Measurements from ENCODE around the gene GNAO1. TPM values are rescaled to one million over a fixed set of nuclear protein-coding genes. Genes with fewer than 3 reads are reported as not detected.

Gene GNAO1
- polyA plus RNA-seq, 1 donor from 2014 or later: 31.5 TPM

DNA sequence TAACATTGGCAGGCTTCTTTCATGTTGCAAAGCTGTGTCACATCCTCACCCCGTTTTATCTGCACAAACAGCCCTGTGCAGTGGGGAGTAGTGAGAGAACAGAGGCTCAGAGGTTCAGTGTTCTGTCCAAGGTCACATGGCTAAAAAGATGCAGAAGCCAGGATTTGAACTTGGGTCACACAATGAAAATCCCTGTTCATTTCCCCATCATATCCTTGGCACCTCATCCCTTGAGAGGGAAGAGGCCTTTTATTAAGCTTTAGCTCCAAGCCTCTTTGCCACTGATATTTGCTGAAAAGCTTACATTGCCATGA lies 127.5 kb downstream of the GNAO1 start:
- Histone ChIP-seq H3K9me2 (ENCODE audit: insufficient read depth, low read length) (no peaks in the 10 kb centered on the region), H3K27ac (ENCODE audit: low read length) (peak overlapping the region; percentile 37), H3F3A (ENCODE audit: insufficient read depth, low read length, poor library complexity, severe bottlenecking) (no peaks in the 10 kb centered on the region), H3K9me3 (ENCODE audit: low read length) (no peaks in the 10 kb centered on the region), H3K27me3 (ENCODE audit: insufficient read depth, low read depth, low read length) (no peaks in the 10 kb centered on the region), H3K4me3 (ENCODE audit: low read length) (no peak overlapping the region), H3K36me3 (ENCODE audit: insufficient read depth, low read length) (peaks cover 4% of the 10 kb centered on the region), H3K9ac (ENCODE audit: low read length) (peak overlapping the region; percentile 41), H3K79me2 (replicated peaks; ENCODE audit: insufficient read depth, low read length) (no peaks in the 10 kb centered on the region), H4K20me1 (ENCODE audit: insufficient read depth) (peaks cover 3% of the 10 kb centered on the region), H2AFZ (ENCODE audit: low read depth, low read length) (no peak overlapping the region), H3K4me2 (ENCODE audit: low read length) (no peak overlapping the region)
- no peak for TF ChIP-seq EP300 (conservative IDR thresholded peaks at IDR 0.05; ENCODE audit: poor library complexity, severe bottlenecking)
- TF ChIP-seq TAF1 (IDR thresholded peaks at IDR 0.05; ENCODE audit: low read depth): no peak
- TF ChIP-seq, protein P1, sequence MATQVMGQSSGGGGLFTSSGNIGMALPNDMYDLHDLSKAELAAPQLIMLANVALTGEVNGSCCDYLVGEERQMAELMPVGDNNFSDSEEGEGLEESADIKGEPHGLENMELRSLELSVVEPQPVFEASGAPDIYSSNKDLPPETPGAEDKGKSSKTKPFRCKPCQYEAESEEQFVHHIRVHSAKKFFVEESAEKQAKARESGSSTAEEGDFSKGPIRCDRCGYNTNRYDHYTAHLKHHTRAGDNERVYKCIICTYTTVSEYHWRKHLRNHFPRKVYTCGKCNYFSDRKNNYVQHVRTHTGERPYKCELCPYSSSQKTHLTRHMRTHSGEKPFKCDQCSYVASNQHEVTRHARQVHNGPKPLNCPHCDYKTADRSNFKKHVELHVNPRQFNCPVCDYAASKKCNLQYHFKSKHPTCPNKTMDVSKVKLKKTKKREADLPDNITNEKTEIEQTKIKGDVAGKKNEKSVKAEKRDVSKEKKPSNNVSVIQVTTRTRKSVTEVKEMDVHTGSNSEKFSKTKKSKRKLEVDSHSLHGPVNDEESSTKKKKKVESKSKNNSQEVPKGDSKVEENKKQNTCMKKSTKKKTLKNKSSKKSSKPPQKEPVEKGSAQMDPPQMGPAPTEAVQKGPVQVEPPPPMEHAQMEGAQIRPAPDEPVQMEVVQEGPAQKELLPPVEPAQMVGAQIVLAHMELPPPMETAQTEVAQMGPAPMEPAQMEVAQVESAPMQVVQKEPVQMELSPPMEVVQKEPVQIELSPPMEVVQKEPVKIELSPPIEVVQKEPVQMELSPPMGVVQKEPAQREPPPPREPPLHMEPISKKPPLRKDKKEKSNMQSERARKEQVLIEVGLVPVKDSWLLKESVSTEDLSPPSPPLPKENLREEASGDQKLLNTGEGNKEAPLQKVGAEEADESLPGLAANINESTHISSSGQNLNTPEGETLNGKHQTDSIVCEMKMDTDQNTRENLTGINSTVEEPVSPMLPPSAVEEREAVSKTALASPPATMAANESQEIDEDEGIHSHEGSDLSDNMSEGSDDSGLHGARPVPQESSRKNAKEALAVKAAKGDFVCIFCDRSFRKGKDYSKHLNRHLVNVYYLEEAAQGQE (IDR thresholded peaks at IDR 0.05; ENCODE audit: borderline replicate concordance): no peak
- TF ChIP-seq EZH2 (IDR thresholded peaks at IDR 0.05; ENCODE audit: borderline replicate concordance, insufficient read depth, low read length, poor library complexity, severe bottlenecking): no peak
- TF ChIP-seq, protein P2, sequence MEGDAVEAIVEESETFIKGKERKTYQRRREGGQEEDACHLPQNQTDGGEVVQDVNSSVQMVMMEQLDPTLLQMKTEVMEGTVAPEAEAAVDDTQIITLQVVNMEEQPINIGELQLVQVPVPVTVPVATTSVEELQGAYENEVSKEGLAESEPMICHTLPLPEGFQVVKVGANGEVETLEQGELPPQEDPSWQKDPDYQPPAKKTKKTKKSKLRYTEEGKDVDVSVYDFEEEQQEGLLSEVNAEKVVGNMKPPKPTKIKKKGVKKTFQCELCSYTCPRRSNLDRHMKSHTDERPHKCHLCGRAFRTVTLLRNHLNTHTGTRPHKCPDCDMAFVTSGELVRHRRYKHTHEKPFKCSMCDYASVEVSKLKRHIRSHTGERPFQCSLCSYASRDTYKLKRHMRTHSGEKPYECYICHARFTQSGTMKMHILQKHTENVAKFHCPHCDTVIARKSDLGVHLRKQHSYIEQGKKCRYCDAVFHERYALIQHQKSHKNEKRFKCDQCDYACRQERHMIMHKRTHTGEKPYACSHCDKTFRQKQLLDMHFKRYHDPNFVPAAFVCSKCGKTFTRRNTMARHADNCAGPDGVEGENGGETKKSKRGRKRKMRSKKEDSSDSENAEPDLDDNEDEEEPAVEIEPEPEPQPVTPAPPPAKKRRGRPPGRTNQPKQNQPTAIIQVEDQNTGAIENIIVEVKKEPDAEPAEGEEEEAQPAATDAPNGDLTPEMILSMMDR (IDR thresholded peaks at IDR 0.05; ENCODE audit: poor library complexity, severe bottlenecking): no peak
- no peak for TF ChIP-seq MXI1 (conservative IDR thresholded peaks at IDR 0.05; ENCODE audit: poor library complexity, severe bottlenecking)
- no peak for TF ChIP-seq RAD21 (conservative IDR thresholded peaks at IDR 0.05)
- no peak for TF ChIP-seq SMC3 (conservative IDR thresholded peaks at IDR 0.05; ENCODE audit: poor library complexity)
- TF ChIP-seq POLR2AphosphoS5 (IDR thresholded peaks at IDR 0.05): no peak

DNA sequence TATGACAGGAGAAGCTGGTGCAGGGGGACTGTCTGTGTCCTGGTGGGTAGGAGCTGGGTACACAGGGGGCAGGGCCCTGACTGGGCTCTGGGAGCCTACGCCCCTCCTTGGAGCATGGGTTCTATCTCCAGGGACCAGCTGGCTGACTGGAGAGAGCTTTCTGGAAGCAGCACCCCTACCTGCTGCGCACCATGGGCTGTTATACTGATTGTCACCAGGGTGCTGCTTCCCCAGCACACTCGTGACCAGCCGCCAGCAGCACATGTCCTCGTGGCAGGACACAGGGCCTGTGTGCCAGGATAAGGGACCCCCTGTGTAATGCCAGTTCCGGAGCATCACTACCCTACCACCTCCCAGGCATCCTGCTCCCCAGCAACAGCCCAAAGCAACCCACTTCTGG lies 128.1 kb downstream of the GNAO1 start:
- no peak for TF ChIP-seq RAD21 (conservative IDR thresholded peaks at IDR 0.05)
- TF ChIP-seq, protein P2 (IDR thresholded peaks at IDR 0.05; ENCODE audit: poor library complexity, severe bottlenecking): no peak
- TF ChIP-seq SMC3 (conservative IDR thresholded peaks at IDR 0.05; ENCODE audit: poor library complexity): no peak
- TF ChIP-seq POLR2AphosphoS5 (IDR thresholded peaks at IDR 0.05): no peak
- no peak for TF ChIP-seq EP300 (conservative IDR thresholded peaks at IDR 0.05; ENCODE audit: poor library complexity, severe bottlenecking)
- TF ChIP-seq MXI1 (conservative IDR thresholded peaks at IDR 0.05; ENCODE audit: poor library complexity, severe bottlenecking): no peak
- no peak for TF ChIP-seq TAF1 (IDR thresholded peaks at IDR 0.05; ENCODE audit: low read depth)
- TF ChIP-seq EZH2 (IDR thresholded peaks at IDR 0.05; ENCODE audit: borderline replicate concordance, insufficient read depth, low read length, poor library complexity, severe bottlenecking): no peak
- TF ChIP-seq, protein P1 (IDR thresholded peaks at IDR 0.05; ENCODE audit: borderline replicate concordance): no peak
- Histone ChIP-seq H3K4me3 (ENCODE audit: low read length) (no peak overlapping the region), H3K27ac (ENCODE audit: low read length) (peak overlapping the region; percentile 37), H4K20me1 (ENCODE audit: insufficient read depth) (peaks cover 3% of the 10 kb centered on the region), H3K9me2 (ENCODE audit: insufficient read depth, low read length) (no peaks in the 10 kb centered on the region), H3F3A (ENCODE audit: insufficient read depth, low read length, poor library complexity, severe bottlenecking) (no peaks in the 10 kb centered on the region), H3K36me3 (ENCODE audit: insufficient read depth, low read length) (peaks cover 4% of the 10 kb centered on the region), H3K9ac (ENCODE audit: low read length) (no peak overlapping the region), H2AFZ (ENCODE audit: low read depth, low read length) (no peak overlapping the region), H3K4me2 (ENCODE audit: low read length) (no peak overlapping the region), H3K79me2 (replicated peaks; ENCODE audit: insufficient read depth, low read length) (no peaks in the 10 kb centered on the region), H3K27me3 (ENCODE audit: insufficient read depth, low read depth, low read length) (no peaks in the 10 kb centered on the region), H3K9me3 (ENCODE audit: low read length) (no peaks in the 10 kb centered on the region)
